Activated CD4-positive, CD25-positive, alpha-beta regulatory T cell (primary cell): Measurements from ENCODE around the gene SAMD11.

ENCODE experiments used
- DNase-seq, 4 experiments: peaks; one replicate each; lab custom pipeline; 2025; lab: John Stamatoyannopoulos, UW

Gene SAMD11

GRCh38 chr1:905071-905749 lies 18.5 kb upstream of the SAMD11 start:
- DNase-seq: no peak

GRCh38 chr1:905811-906599 lies 17.7 kb upstream of the SAMD11 start:
- no peak for DNase-seq

GRCh38 chr1:906600-907420 lies 16.9 kb upstream of the SAMD11 start:
- DNase-seq: no peak

- DNase-seq: no peak
Measured at GRCh38 chr1:907611-908451, 15.9 kb upstream of the SAMD11 start.

- DNase-seq: no peak
Measured at GRCh38 chr1:908661-909060, 15.1 kb upstream of the SAMD11 start.

GRCh38 chr1:909861-910310 lies 13.8 kb upstream of the SAMD11 start:
- DNase-seq: no peak

- DNase-seq: no peak
Measured at GRCh38 chr1:910311-910880, 13.3 kb upstream of the SAMD11 start.

GRCh38 chr1:910881-911721 lies 12.6 kb upstream of the SAMD11 start:
- no peak for DNase-seq

GRCh38 chr1:911875-912739 lies 11.6 kb upstream of the SAMD11 start:
- DNase-seq: no peak

GRCh38 chr1:912740-913301 lies 10.9 kb upstream of the SAMD11 start:
- no peak for DNase-seq

- DNase-seq: no peak
Measured at GRCh38 chr1:913491-914130, 10.1 kb upstream of the SAMD11 start.

GRCh38 chr1:914131-914890 lies 9.4 kb upstream of the SAMD11 start:
- DNase-seq: no peak

- DNase-seq: no peak
Measured at GRCh38 chr1:914891-915280, 8.8 kb upstream of the SAMD11 start.

GRCh38 chr1:915295-916172 lies 8.2 kb upstream of the SAMD11 start:
- no peak for DNase-seq

GRCh38 chr1:916173-917075 lies 7.3 kb upstream of the SAMD11 start:
- DNase-seq: no peak

GRCh38 chr1:917076-917459 lies 6.7 kb upstream of the SAMD11 start:
- no peak for DNase-seq
